IPS-20b (cell line): ENCODE results near the gene CDKN2B-AS1.

Experiments used
- H3K27ac ChIP-seq: one replicate; pipeline ENCODE4 v1.5.1; 2013; ENCODE audit warnings: low read length
- H3K27me3 ChIP-seq: 2 replicates; pipeline ENCODE4 v1.6.1; 2013; ENCODE audit warnings: mild to moderate bottlenecking, low read length, inconsistent platforms; ENCODE audit not compliant: insufficient read depth
- H3K36me3 ChIP-seq: 2 replicates; pipeline ENCODE4 v1.6.1; 2013; ENCODE audit warnings: low read depth, mild to moderate bottlenecking, inconsistent platforms, low read length, moderate library complexity; ENCODE audit not compliant: insufficient read depth
- H3K4me1 ChIP-seq: 2 replicates; pipeline ENCODE4 v1.6.1; 2013; ENCODE audit warnings: mild to moderate bottlenecking, control low read depth, inconsistent platforms, low read length, moderate library complexity; ENCODE audit not compliant: insufficient read depth
- H3K4me3 ChIP-seq: 2 replicates; pipeline ENCODE4 v1.5.1; 2013; ENCODE audit warnings: mild to moderate bottlenecking, low read length, inconsistent platforms
- H3K9ac ChIP-seq: 2 replicates; pipeline ENCODE4 v1.6.1; 2013; ENCODE audit warnings: low read depth, mild to moderate bottlenecking, inconsistent platforms, low read length, moderate library complexity
- H3K9me3 ChIP-seq: 2 replicates; pipeline ENCODE4 v1.6.1; 2013; ENCODE audit warnings: mild to moderate bottlenecking, low read depth, low read length, inconsistent platforms; ENCODE audit not compliant: insufficient read depth

The CDKN2B-AS1 gene

DNA sequence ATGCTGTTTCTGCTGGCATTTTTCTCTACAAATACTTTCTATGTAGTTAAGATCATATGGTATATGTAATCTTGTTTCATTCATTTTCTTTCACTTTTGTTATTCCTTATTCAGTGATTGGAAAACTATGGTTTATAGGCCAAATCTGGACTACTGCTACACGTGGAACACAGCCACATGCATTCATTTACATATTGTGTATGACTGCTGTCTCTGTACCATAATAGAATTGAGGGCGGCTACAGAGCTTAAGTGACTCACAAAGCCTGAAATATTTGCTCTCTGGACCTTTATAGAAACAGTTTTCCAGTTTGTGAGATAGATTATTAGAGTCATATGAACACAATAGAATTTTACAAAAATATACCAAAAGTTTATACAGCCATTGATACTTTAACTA lies 148.1 kb downstream of the CDKN2B-AS1 start:
- Histone ChIP-seq H3K9ac (no peak overlapping the region), H3K9me3 (no peaks in the 10 kb centered on the region), H3K4me1 (no peaks in the 10 kb centered on the region), H3K27ac (no peak overlapping the region), H3K4me3 (no peak overlapping the region), H3K36me3 (no peaks in the 10 kb centered on the region), H3K27me3 (no peaks in the 10 kb centered on the region)

- Histone ChIP-seq H3K4me3 (no peak overlapping the region), H3K9me3 (no peaks in the 10 kb centered on the region), H3K4me1 (no peaks in the 10 kb centered on the region), H3K9ac (no peak overlapping the region), H3K36me3 (no peaks in the 10 kb centered on the region), H3K27ac (no peak overlapping the region), H3K27me3 (no peaks in the 10 kb centered on the region)
These were observed 149.4 kb downstream of the CDKN2B-AS1 start for GRCh38 chr9:22143799-22144625.

GRCh38 chr9:22146604-22147003 lies 152.0 kb downstream of the CDKN2B-AS1 start:
- Histone ChIP-seq H3K9ac (no peak overlapping the region), H3K9me3 (no peaks in the 10 kb centered on the region), H3K4me1 (no peaks in the 10 kb centered on the region), H3K27me3 (no peaks in the 10 kb centered on the region), H3K4me3 (no peak overlapping the region), H3K36me3 (no peaks in the 10 kb centered on the region), H3K27ac (no peak overlapping the region)

DNA sequence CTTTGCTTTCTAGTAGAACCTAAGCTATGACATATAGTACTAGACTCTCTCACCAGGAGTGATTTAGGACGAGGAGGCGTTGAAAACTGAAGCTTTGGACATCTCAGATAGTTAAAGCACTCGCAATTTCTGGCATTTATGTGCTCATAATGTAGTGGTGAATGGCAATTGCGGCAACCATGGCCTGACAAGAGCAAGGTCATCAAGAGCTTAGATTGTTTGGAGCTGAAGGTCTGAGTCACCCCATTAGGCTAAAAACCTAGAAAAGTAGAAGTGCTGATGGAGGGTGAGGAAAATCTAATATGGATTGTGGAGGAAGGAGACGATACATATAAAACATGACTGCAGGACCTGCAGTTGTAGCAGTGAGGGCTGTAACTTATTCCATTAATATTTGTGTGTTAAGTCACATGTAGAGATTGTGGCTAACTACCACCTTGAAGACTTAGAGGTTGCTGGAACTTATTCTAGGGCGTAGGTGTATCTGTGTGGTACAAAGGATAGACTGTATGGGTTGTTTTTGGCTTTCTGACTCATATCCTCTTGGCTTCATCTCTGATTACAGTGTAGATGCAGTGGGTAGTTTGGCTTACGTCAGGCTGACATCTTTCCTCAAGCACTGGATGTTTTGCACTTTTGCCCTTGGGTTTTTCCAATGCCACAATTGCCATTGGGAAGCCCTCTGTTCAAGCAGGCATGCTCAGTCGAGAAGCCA lies 153.4 kb downstream of the CDKN2B-AS1 start:
- H3K4me1 ChIP-seq = no peaks in the 10 kb centered on the region
- H3K4me3 ChIP-seq = no peak overlapping the region
- H3K9ac ChIP-seq = no peak overlapping the region
- no peaks in the 10 kb centered on the region for H3K27me3 ChIP-seq
- H3K27ac ChIP-seq = no peak overlapping the region
- H3K36me3 ChIP-seq = no peaks in the 10 kb centered on the region
- H3K9me3 ChIP-seq = no peaks in the 10 kb centered on the region

DNA sequence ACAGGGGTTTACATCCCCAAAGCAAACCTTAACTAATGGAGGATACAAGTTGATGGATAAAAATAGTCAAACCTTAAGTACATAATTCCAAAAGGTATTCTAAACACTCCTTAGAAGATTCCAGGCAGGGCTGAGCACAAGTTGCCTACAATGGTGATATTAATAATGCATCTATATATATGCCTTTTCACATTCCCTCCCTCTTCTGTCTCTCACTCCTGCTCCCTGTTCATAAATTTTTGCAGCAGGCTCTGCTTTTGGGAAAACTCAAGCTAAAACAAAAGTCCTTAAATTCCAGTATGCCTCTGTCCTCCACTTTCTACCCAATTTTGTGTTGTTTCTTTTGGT lies 153.9 kb downstream of the CDKN2B-AS1 start:
- no peaks in the 10 kb centered on the region for H3K36me3 ChIP-seq
- H3K27me3 ChIP-seq = no peaks in the 10 kb centered on the region
- no peak overlapping the region for H3K4me3 ChIP-seq
- no peaks in the 10 kb centered on the region for H3K9me3 ChIP-seq
- H3K27ac ChIP-seq = no peak overlapping the region
- H3K4me1 ChIP-seq = no peaks in the 10 kb centered on the region
- no peak overlapping the region for H3K9ac ChIP-seq

- H3K27me3 ChIP-seq = no peaks in the 10 kb centered on the region
- H3K9ac ChIP-seq = no peak overlapping the region
- no peaks in the 10 kb centered on the region for H3K4me1 ChIP-seq
- H3K27ac ChIP-seq = no peak overlapping the region
- H3K36me3 ChIP-seq = no peaks in the 10 kb centered on the region
- no peaks in the 10 kb centered on the region for H3K9me3 ChIP-seq
- no peak overlapping the region for H3K4me3 ChIP-seq
These were observed 154.5 kb downstream of the CDKN2B-AS1 start for GRCh38 chr9:22148876-22149637.

GRCh38 chr9:22154064-22154463 lies 159.5 kb downstream of the CDKN2B-AS1 start:
- Histone ChIP-seq H3K4me3 (no peak overlapping the region), H3K9ac (no peak overlapping the region), H3K9me3 (no peaks in the 10 kb centered on the region), H3K27me3 (no peaks in the 10 kb centered on the region), H3K36me3 (no peaks in the 10 kb centered on the region), H3K4me1 (no peaks in the 10 kb centered on the region), H3K27ac (no peak overlapping the region)

GRCh38 chr9:22156586-22156985 lies 162.0 kb downstream of the CDKN2B-AS1 start:
- Histone ChIP-seq H3K27ac (no peak overlapping the region), H3K27me3 (no peaks in the 10 kb centered on the region), H3K4me3 (no peak overlapping the region), H3K36me3 (no peaks in the 10 kb centered on the region), H3K9me3 (no peaks in the 10 kb centered on the region), H3K9ac (no peak overlapping the region), H3K4me1 (no peaks in the 10 kb centered on the region)

- H3K4me1 ChIP-seq = no peaks in the 10 kb centered on the region
- no peak overlapping the region for H3K27ac ChIP-seq
- no peaks in the 10 kb centered on the region for H3K9me3 ChIP-seq
- H3K36me3 ChIP-seq = no peaks in the 10 kb centered on the region
- H3K4me3 ChIP-seq = no peak overlapping the region
- H3K27me3 ChIP-seq = no peaks in the 10 kb centered on the region
- H3K9ac ChIP-seq = no peak overlapping the region
These were observed 162.7 kb downstream of the CDKN2B-AS1 start for GRCh38 chr9:22157276-22157675.

DNA sequence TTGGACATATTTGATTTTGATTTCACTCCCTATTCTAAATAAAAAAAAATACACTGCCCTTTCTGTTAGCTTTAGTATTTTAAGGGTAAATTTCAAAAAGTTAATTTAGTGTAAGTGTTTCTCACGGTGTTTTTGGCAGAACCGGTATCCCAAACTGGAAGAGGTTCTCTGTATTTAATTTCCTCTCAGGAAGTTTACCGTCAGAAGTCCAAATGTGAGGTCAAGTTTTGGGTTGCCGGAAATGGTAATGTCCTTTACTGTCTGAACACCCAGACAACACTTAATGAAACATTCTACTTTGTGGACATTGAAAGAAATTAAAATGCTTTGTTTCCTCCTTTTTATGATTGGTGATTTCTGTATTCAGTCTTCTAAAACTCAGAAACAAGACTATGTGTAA lies 163.2 kb downstream of the CDKN2B-AS1 start:
- Histone ChIP-seq H3K4me1 (no peaks in the 10 kb centered on the region), H3K27me3 (no peaks in the 10 kb centered on the region), H3K9ac (no peak overlapping the region), H3K36me3 (no peaks in the 10 kb centered on the region), H3K27ac (no peak overlapping the region), H3K9me3 (no peaks in the 10 kb centered on the region), H3K4me3 (no peak overlapping the region)

- H3K9ac ChIP-seq = no peak overlapping the region
- H3K4me1 ChIP-seq = no peaks in the 10 kb centered on the region
- no peaks in the 10 kb centered on the region for H3K27me3 ChIP-seq
- H3K9me3 ChIP-seq = no peaks in the 10 kb centered on the region
- H3K36me3 ChIP-seq = no peaks in the 10 kb centered on the region
- no peak overlapping the region for H3K27ac ChIP-seq
- H3K4me3 ChIP-seq = no peak overlapping the region
These were observed 163.7 kb downstream of the CDKN2B-AS1 start for GRCh38 chr9:22158271-22158670.
